CD4-positive, alpha-beta T cell treated with Interleukin-10 for 1 hour (primary cell): Measurements from ENCODE around the gene LIPI.
"Not testable (repeated sequence)": the region's sequence is repeated elsewhere in the genome, so short reads cannot be mapped to it uniquely, and the experiment has no call there.

Experiments used
- DNase-seq: peaks from one replicate; pipeline ENCODE4 v3.0.0-alpha.2; 2020

The LIPI gene

GRCh38 chr21:14072761-14073535, 137.8 kb downstream of the LIPI start:
- no peak for DNase-seq

- DNase-seq, result no peak
Observed at GRCh38 chr21:14071902-14072734, 138.6 kb downstream of the LIPI start.

- no peak for DNase-seq
Observed at GRCh38 chr21:14070968-14071367, 139.8 kb downstream of the LIPI start.

- no peak for DNase-seq
Observed at GRCh38 chr21:14070049-14070893, 140.5 kb downstream of the LIPI start.

GRCh38 chr21:14064296-14064645, 146.5 kb downstream of the LIPI start:
- DNase-seq, result no peak

- not testable (repeated sequence) for DNase-seq
Observed at GRCh38 chr21:14063620-14064295, 147.0 kb downstream of the LIPI start.

- DNase-seq, result not testable (repeated sequence)
Observed at GRCh38 chr21:14062684-14063083, 148.1 kb downstream of the LIPI start.

GRCh38 chr21:14061820-14062219, 148.9 kb downstream of the LIPI start:
- DNase-seq, result not testable (repeated sequence)

GRCh38 chr21:14058995-14059627, 151.6 kb downstream of the LIPI start:
- not testable (repeated sequence) for DNase-seq
